Endodermal cell (in vitro differentiated cells): ENCODE measurements around the gene BACH2. TPM values are rescaled to one million over a fixed set of nuclear protein-coding genes. Genes with fewer than 3 reads are reported as not detected.
A peak's percentile ranks its signal among the peaks of the same experiment; 100 is the strongest.

Experiments used
- DNase-seq: peaks from one replicate; pipeline ENCODE4 v3.0.0-alpha.2; 2017
- H3K27ac ChIP-seq: 2 replicates; pipeline ENCODE4 v1.5.1; 2013; ENCODE audit warnings: mild to moderate bottlenecking, low read depth, low read length, moderate library complexity
- H3K27me3 ChIP-seq: 2 replicates; pipeline ENCODE4 v1.6.1; 2013; ENCODE audit warnings: mild to moderate bottlenecking, low read length, moderate library complexity; ENCODE audit not compliant: insufficient read depth, control insufficient read depth, poor library complexity, severe bottlenecking
- H3K36me3 ChIP-seq: 2 replicates; pipeline ENCODE4 v1.7.0; 2013; ENCODE audit warnings: mild to moderate bottlenecking, low read length, moderate library complexity; ENCODE audit not compliant: control insufficient read depth, insufficient read depth
- H3K4me1 ChIP-seq: one replicate; pipeline ENCODE4 v1.7.0; 2013; ENCODE audit warnings: low read length; ENCODE audit not compliant: control insufficient read depth, insufficient read depth
- H3K4me3 ChIP-seq: 2 replicates; pipeline ENCODE4 v1.5.1; 2013; ENCODE audit warnings: mild to moderate bottlenecking, low read length, moderate library complexity
- H3K9ac ChIP-seq: 2 replicates; pipeline ENCODE4 v1.6.1; 2013; ENCODE audit warnings: mild to moderate bottlenecking, low read length, moderate library complexity; ENCODE audit not compliant: poor library complexity, severe bottlenecking; ENCODE audit errors: extremely low read depth
- H3K9me3 ChIP-seq: 2 replicates; pipeline ENCODE4 v1.6.1; 2013; ENCODE audit warnings: mild to moderate bottlenecking, low read length, moderate library complexity; ENCODE audit not compliant: control insufficient read depth
- H3K27ac Mint-ChIP-seq: 2 replicates; pipeline ENCODE4 v1.8.0; 2020; ENCODE audit warnings: mixed read lengths
- H3K27me3 Mint-ChIP-seq: 2 replicates; pipeline ENCODE4 v1.8.0; 2021; ENCODE audit warnings: mild to moderate bottlenecking, mixed read lengths; ENCODE audit not compliant: insufficient read depth
- H3K36me3 Mint-ChIP-seq: 2 replicates; pipeline ENCODE4 v1.8.0; 2020; ENCODE audit warnings: low read depth, mixed read lengths
- H3K4me1 Mint-ChIP-seq: 2 replicates; pipeline ENCODE4 v1.8.0; 2020; ENCODE audit warnings: mixed read lengths
- H3K4me3 Mint-ChIP-seq: 2 replicates; pipeline ENCODE4 v1.8.0; 2020; ENCODE audit warnings: mild to moderate bottlenecking, moderate library complexity, mixed read lengths
- H3K9me3 Mint-ChIP-seq: 2 replicates; pipeline ENCODE4 v1.8.0; 2020; ENCODE audit warnings: mild to moderate bottlenecking, mixed read lengths
- CTCF ChIP-seq: fragments of 200-600 bp; sonication (generic); conservative IDR thresholded peaks from 2 replicates; pipeline ENCODE4 v1.5.0; 2021; ENCODE audit warnings: antibody characterized with exemption, mild to moderate bottlenecking
- WGBS, 2 experiments: methylation state at CpG; one replicate each; pipeline versions ENCODE4 v1.1.5 to v1.1.7; 2013; ENCODE audit warnings: missing lambda C conversion rate in 2 of 2, mixed read lengths in 1 of 2; ENCODE audit not compliant: insufficient coverage in 1 of 2, insufficient read length in 1 of 2; 5-methylcytosine and 5-hydroxymethylcytosine counted together
- total RNA-seq, 2 donors: library from RNA; stranded (reverse); fragmentation: NEBNext Ultra II Directional in 1 of 2; extraction: Animal tissue kit (Norgen Biotek cat#: 25700) in 1 of 2; gene quantifications; 2 replicates in 1 of 2; 3 replicates in 1 of 2; pipeline ENCODE4 v1.2.1, GENCODE V29; 2021

The BACH2 gene
- total RNA-seq, 2 donors from 2014 or later = 11.0 to 22.3 TPM

- Histone ChIP-seq H3K9me3 (no peaks in the 10 kb centered on the region), H3K9ac (no peak overlapping the region), H3K4me1 (peaks cover under 1% of the 10 kb centered on the region), H3K27me3 (peaks cover 8% of the 10 kb centered on the region), H3K27ac (peak overlapping the region; percentile 75), H3K36me3 (no peaks in the 10 kb centered on the region), H3K4me3 (no peak overlapping the region)
- Mint-ChIP-seq H3K4me1 (peaks cover 19% of the 10 kb centered on the region), H3K27me3 (no peaks in the 10 kb centered on the region), H3K36me3 (no peaks in the 10 kb centered on the region), H3K9me3 (no peaks in the 10 kb centered on the region), H3K4me3 (no peak overlapping the region), H3K27ac (no peak overlapping the region)
- 78 to 94% methylated on average over 6 of the region's 6 CpGs for WGBS, 2 experiments
- DNase-seq = no peak
- TF ChIP-seq CTCF = no peak
Measured at GRCh38 chr6:90074161-90074850, 222.3 kb downstream of the BACH2 start.

- H3K4me1 ChIP-seq = no peaks in the 10 kb centered on the region
- H3K27me3 Mint-ChIP-seq = no peaks in the 10 kb centered on the region
- H3K9ac ChIP-seq = no peak overlapping the region
- H3K36me3 Mint-ChIP-seq = no peaks in the 10 kb centered on the region
- no peak overlapping the region for H3K4me3 ChIP-seq
- H3K4me3 Mint-ChIP-seq = no peak overlapping the region
- no peak overlapping the region for H3K27ac Mint-ChIP-seq
- WGBS, 2 experiments = 90 to 96% methylated on average over 9 to 11 of the region's 11 CpGs
- no peaks in the 10 kb centered on the region for H3K36me3 ChIP-seq
- peaks cover 8% of the 10 kb centered on the region for H3K27me3 ChIP-seq
- H3K4me1 Mint-ChIP-seq = peaks cover 18% of the 10 kb centered on the region
- no peaks in the 10 kb centered on the region for H3K9me3 ChIP-seq
- DNase-seq = no peak
- no peak overlapping the region for H3K27ac ChIP-seq
- no peak for TF ChIP-seq CTCF
- no peaks in the 10 kb centered on the region for H3K9me3 Mint-ChIP-seq
Measured at GRCh38 chr6:90072935-90073464, 223.6 kb downstream of the BACH2 start.

GRCh38 chr6:90072501-90072900, 224.1 kb downstream of the BACH2 start:
- Histone ChIP-seq H3K27me3 (peaks cover 8% of the 10 kb centered on the region), H3K36me3 (no peaks in the 10 kb centered on the region), H3K9me3 (no peaks in the 10 kb centered on the region), H3K9ac (no peak overlapping the region), H3K4me1 (no peaks in the 10 kb centered on the region), H3K4me3 (no peak overlapping the region), H3K27ac (no peak overlapping the region)
- DNase-seq = no peak
- no peaks in the 10 kb centered on the region for H3K9me3 Mint-ChIP-seq
- 74 to 82% methylated on average over 3 of the region's 3 CpGs for WGBS, 2 experiments
- H3K27me3 Mint-ChIP-seq = no peaks in the 10 kb centered on the region
- no peak overlapping the region for H3K27ac Mint-ChIP-seq
- no peak for TF ChIP-seq CTCF
- peaks cover 18% of the 10 kb centered on the region for H3K4me1 Mint-ChIP-seq
- H3K4me3 Mint-ChIP-seq = no peak overlapping the region
- H3K36me3 Mint-ChIP-seq = no peaks in the 10 kb centered on the region
